Vagina (tissue), 2 donors: ENCODE results near the gene PDCD11. TPM values are rescaled to one million over a fixed set of nuclear protein-coding genes. Genes with fewer than 3 reads are reported as not detected.

Source experiments
- DNase-seq, 2 donors: peaks; one replicate each; pipeline ENCODE4 v3.0.0-alpha.2; 2017; ENCODE audit errors: extremely low spot score in 2 of 2
- H3K27ac ChIP-seq: fragments of 200-600 bp; sonication (generic); one replicate; pipeline ENCODE4 v1.5.1; 2019
- H3K27me3 ChIP-seq: fragments of 200-600 bp; sonication (generic); one replicate; pipeline ENCODE4 v1.5.1; 2019
- H3K36me3 ChIP-seq, 2 donors: fragments of 200-600 bp; sonication (generic); one replicate each; pipeline ENCODE4 v1.5.1; 2017 to 2019
- H3K4me1 ChIP-seq: fragments of 200-600 bp; sonication (generic); one replicate; pipeline ENCODE4 v1.5.1; 2019
- H3K4me3 ChIP-seq, 2 donors: fragments of 200-600 bp; sonication (generic); 1 replicate in 1 of 2; 2 replicates in 1 of 2; pipeline ENCODE4 v1.5.1; 2016 to 2019
- H3K9me3 ChIP-seq: fragments of 200-600 bp; sonication (generic); one replicate; pipeline ENCODE4 v1.5.1; 2019
- POLR2A ChIP-seq, 2 donors: fragments of 450-650 bp; IDR thresholded peaks; one replicate each; pipeline ENCODE4 v1.6.1; 2017; ENCODE audit warnings: antibody characterized with exemption in 2 of 2, mild to moderate bottlenecking in 2 of 2, moderate library complexity in 2 of 2
- POLR2AphosphoS5 ChIP-seq, 2 donors: sonication (generic); formaldehyde crosslinking; IDR thresholded peaks; one replicate each; pipeline ENCODE4 v1.9.0; 2017; ENCODE audit warnings: antibody characterized with exemption in 2 of 2, mild to moderate bottlenecking in 2 of 2, low read depth in 1 of 2; ENCODE audit not compliant: insufficient read depth in 1 of 2
- intact Hi-C: fragments of 100-400 bp; cut with DNase I; formaldehyde crosslinking; loops from one replicate; pipeline ENCODE4 v1.15.1; 2023
- total RNA-seq: library from RNA; depleted of rRNA; stranded (reverse); fragments of >200 nt; gene quantifications from one replicate; pipeline ENCODE4 v1.2.3, GENCODE V29; 2016
- TF ChIP-seq, protein P1 (sequence below), 3 experiments: fragments of 450-650 bp in 2 of 3; fragments of 200-600 bp in 1 of 3; sonication (generic) in 1 of 3; IDR thresholded peaks; one replicate each; pipeline ENCODE4 v1.5.1; 2017 to 2019; ENCODE audit warnings: antibody characterized with exemption in 3 of 3, mild to moderate bottlenecking in 2 of 3, moderate library complexity in 2 of 3

PDCD11 gene
- total RNA-seq, 1 donor from 2014 or later = 22.8 TPM

DNA sequence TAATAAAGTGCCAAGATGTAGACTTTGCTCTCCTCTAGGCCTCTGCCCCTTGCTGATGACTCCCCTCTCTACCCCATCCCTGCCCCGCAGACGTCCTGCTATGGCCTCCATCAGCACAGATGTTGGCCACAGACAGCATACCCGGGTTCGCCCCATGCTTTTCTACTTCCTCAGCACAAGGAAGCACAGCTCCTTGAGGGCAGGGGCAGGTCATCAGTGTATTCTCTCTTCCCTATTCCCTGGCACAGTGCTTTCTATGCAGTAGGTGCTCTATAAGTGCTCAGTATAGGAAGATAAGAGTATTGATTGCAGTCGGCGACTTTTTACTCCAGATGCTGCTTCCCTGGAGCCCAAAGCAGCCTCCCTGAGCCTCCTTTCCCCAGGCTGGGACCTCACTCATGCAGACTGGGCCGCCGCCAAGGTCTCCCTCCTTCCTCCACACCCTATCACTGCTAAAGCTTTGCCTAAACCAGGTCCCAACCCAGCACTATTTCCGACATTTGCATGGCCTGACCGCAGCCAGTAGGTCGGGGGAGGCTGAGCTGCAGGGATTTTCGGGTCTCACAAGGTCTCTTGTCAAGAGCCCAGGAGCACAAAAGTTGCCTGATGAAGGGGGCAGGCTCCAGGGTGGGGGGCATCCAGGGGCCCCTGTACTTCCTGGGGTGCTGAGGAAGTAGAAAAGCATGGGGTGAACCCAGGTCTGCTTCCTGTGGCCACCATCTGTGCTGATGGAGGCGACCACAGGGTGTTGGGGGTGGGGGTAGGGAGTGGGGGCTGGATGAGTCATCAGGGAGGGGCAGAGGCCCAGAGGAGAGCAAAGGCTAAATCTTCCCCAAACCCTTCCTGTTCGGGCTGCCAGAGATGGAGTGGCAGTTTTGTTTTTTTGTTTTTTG, 74.6 kb downstream of the PDCD11 start:
- Histone ChIP-seq H3K27ac (peak overlapping the region; percentile 64), H3K9me3 (no peaks in the 10 kb centered on the region), H3K4me1 (peaks cover 19% of the 10 kb centered on the region), H3K27me3 (no peaks in the 10 kb centered on the region), H3K36me3 (no peaks in the 10 kb centered on the region), H3K4me3 (no peak overlapping the region)
- DNase-seq = no peak
- TF ChIP-seq POLR2A (IDR thresholded peaks at IDR 0.05) (no peak), POLR2AphosphoS5 (IDR thresholded peaks at IDR 0.05; ENCODE audit: insufficient read depth in 1 of 2, low read depth in 1 of 2) (peak in 1 of 2 donors; percentile 34)
- intact Hi-C loops = no loop called here

DNA sequence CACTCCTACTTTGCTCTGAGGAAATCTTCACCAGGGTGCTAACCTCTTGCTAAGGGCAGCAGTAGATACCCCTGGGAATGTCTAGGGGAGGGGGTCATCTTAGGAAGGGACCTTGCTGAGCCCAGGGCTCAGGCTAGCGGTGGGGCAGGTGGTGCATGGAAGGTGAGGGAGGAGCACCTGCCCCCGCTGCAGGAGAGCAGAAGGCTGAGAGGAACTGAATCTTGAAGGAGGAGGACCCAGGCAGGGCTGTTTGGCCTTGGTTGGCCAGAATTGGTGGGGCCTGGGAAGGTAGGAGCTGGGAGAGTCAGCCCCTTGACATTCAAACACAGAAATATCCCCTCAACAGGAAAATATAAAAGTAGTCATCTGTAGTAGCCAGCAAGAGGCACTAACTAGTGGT, 75.6 kb downstream of the PDCD11 start:
- H3K9me3 ChIP-seq = no peaks in the 10 kb centered on the region
- H3K4me3 ChIP-seq = no peak overlapping the region
- no peak for TF ChIP-seq POLR2A (IDR thresholded peaks at IDR 0.05)
- TF ChIP-seq POLR2AphosphoS5 (IDR thresholded peaks at IDR 0.05; ENCODE audit: insufficient read depth in 1 of 2, low read depth in 1 of 2) = no peak
- TF ChIP-seq, protein P1, sequence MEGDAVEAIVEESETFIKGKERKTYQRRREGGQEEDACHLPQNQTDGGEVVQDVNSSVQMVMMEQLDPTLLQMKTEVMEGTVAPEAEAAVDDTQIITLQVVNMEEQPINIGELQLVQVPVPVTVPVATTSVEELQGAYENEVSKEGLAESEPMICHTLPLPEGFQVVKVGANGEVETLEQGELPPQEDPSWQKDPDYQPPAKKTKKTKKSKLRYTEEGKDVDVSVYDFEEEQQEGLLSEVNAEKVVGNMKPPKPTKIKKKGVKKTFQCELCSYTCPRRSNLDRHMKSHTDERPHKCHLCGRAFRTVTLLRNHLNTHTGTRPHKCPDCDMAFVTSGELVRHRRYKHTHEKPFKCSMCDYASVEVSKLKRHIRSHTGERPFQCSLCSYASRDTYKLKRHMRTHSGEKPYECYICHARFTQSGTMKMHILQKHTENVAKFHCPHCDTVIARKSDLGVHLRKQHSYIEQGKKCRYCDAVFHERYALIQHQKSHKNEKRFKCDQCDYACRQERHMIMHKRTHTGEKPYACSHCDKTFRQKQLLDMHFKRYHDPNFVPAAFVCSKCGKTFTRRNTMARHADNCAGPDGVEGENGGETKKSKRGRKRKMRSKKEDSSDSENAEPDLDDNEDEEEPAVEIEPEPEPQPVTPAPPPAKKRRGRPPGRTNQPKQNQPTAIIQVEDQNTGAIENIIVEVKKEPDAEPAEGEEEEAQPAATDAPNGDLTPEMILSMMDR (IDR thresholded peaks at IDR 0.05) = no peak
- H3K36me3 ChIP-seq = no peaks in the 10 kb centered on the region
- DNase-seq = no peak
- intact Hi-C loops = no loop called here
- peaks cover 19% of the 10 kb centered on the region for H3K4me1 ChIP-seq
- H3K27ac ChIP-seq = peak overlapping the region; percentile 64
- no peaks in the 10 kb centered on the region for H3K27me3 ChIP-seq

DNA sequence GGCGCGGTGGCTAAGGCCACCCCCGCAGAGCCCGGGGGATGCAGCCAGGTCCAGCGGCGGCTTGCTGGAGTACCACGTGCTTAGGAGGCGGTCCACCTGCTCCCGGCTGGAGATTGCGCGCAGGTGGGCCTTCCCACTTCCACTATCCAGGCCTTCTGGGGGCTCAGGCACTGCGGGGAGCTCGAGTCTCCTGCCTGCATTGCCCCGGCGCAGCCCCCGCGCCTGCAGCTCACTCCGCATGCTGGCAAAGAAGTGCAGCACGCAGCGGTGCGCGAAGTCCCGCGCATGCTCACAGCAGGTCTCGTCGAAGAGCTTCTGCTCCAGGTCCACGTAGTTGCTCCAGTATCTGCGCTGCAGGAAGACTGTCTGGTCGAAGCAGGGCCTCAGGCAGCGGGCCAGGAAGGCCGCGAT, 76.8 kb downstream of the PDCD11 start:
- intact Hi-C loops = no loop called here
- Histone ChIP-seq H3K4me3 (no peak overlapping the region), H3K27me3 (no peaks in the 10 kb centered on the region), H3K4me1 (peaks cover 19% of the 10 kb centered on the region), H3K9me3 (no peaks in the 10 kb centered on the region), H3K36me3 (no peaks in the 10 kb centered on the region), H3K27ac (no peak overlapping the region)
- TF ChIP-seq POLR2A (IDR thresholded peaks at IDR 0.05) = no peak
- no peak for TF ChIP-seq POLR2AphosphoS5 (IDR thresholded peaks at IDR 0.05; ENCODE audit: insufficient read depth in 1 of 2, low read depth in 1 of 2)
- TF ChIP-seq, protein P1 (IDR thresholded peaks at IDR 0.05) = no peak
- no peak for DNase-seq

DNA sequence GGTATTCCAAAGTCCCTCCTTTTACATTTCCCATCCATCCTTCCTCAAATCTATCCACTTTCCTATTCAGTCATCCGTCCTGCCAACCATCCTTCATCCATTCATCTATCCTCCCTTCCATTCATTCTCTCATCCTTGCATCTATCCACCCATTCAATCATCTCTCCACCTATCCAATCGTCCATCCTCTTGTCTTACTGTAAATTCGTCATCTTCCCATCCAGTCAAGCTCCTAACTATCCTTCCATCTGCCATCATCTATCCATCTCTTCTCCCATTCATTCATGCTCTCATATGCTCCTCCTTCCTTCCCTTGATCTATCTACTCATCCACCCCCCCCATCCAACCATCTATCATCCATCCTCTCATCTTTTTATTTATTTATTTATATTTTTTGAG, 77.7 kb downstream of the PDCD11 start:
- no peak overlapping the region for H3K4me3 ChIP-seq
- H3K4me1 ChIP-seq = peaks cover 19% of the 10 kb centered on the region
- no peaks in the 10 kb centered on the region for H3K36me3 ChIP-seq
- no peaks in the 10 kb centered on the region for H3K9me3 ChIP-seq
- no peak overlapping the region for H3K27ac ChIP-seq
- intact Hi-C loops = no loop called here
- no peak for TF ChIP-seq POLR2AphosphoS5 (IDR thresholded peaks at IDR 0.05; ENCODE audit: insufficient read depth in 1 of 2, low read depth in 1 of 2)
- TF ChIP-seq, protein P1 (IDR thresholded peaks at IDR 0.05) = no peak
- no peak for TF ChIP-seq POLR2A (IDR thresholded peaks at IDR 0.05)
- no peaks in the 10 kb centered on the region for H3K27me3 ChIP-seq
- no peak for DNase-seq

DNA sequence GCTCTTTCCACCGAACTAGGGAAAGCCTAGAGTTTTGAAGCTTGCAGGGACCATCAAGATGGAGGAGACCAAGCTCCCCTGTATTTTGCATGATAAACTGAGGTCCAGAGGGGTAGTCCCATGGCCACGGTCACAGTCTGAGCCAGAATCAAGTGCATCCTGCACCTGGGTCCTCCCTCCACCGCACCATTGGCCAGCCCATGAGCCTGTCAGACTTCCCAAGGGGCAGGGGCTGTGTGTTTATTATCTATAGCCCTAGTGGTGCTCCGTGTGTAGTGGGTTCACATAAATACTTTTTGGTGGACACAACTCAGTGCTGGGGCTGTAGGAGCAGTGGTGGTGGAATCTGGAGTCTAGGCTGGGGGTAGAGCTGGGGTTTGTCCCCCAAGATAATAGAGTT, 79.0 kb downstream of the PDCD11 start:
- DNase-seq = no peak
- Histone ChIP-seq H3K27me3 (no peaks in the 10 kb centered on the region), H3K4me3 (no peak overlapping the region), H3K9me3 (no peaks in the 10 kb centered on the region), H3K4me1 (peaks cover 19% of the 10 kb centered on the region), H3K36me3 (no peaks in the 10 kb centered on the region), H3K27ac (no peak overlapping the region)
- intact Hi-C loops = no loop called here
- TF ChIP-seq POLR2A (IDR thresholded peaks at IDR 0.05) (no peak), POLR2AphosphoS5 (IDR thresholded peaks at IDR 0.05; ENCODE audit: insufficient read depth in 1 of 2, low read depth in 1 of 2) (no peak)
- TF ChIP-seq, protein P1 (IDR thresholded peaks at IDR 0.05) = no peak
